IPS DF 4.7 (cell line): ENCODE results near the gene PYY.
"Not testable (repeated sequence)": the region's sequence is repeated elsewhere in the genome, so short reads cannot be mapped to it uniquely, and the experiment has no call there.

Experiments
- DNase-seq: peaks from one replicate; pipeline ENCODE4 v3.0.0-alpha.2; 2013; ENCODE audit warnings: low spot score; ENCODE audit errors: extremely low read depth

The PYY gene

DNA sequence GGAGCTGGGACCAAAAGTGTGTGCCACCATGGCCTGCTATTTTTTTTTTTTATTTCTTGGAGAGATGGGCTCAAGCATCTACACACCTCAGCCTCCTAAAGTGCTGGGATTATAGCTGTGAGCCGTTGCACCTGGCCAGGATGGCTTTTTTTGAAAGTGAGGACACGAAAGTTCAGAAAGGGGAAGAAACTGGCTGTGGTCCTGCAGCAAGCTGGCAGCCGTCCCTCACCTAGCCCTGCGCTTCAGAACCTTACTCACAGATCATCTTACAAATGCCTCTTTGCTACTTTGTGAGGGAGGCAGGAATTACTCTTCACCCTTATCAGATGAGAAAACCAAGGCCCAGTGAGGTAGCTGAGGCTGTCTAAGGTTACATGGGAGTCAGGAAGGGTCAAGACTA is 7.0 kb downstream of the PYY start:
- DNase-seq, result no peak

DNA sequence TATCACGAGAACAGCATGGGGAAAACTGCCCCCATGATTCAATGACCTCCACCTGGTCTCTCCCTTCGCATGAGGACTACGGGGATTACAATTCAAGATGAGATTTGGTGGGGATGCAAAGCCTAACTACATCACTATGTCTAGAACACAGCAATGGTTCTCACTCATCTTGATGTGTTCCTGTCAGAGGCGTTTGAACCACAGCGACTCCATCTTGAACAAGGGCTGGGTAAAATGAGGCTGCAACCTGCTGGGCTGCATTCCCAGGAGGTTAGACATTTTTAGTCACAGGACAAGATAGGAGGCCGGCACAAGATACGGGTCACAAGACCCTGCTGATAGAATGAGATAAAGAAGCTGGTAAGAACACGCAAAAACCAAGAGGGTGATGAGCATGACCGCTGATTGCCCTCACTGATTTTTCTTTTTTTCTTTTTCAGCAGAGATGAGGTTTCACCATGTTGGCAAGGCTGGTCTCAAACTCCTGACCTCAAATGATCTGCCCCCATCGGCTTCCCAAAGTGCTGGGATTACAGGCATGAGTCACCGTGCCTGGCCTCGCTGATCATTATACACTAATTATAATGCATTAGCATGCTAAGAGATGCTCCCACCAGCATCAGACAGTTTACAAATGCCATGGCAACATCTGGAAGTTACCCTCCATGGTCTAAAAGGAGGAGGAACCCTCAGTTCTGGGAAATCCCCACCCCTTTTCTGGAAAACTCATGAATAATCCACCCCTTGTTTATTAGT is 8.5 kb downstream of the PYY start:
- DNase-seq, result no peak

DNA sequence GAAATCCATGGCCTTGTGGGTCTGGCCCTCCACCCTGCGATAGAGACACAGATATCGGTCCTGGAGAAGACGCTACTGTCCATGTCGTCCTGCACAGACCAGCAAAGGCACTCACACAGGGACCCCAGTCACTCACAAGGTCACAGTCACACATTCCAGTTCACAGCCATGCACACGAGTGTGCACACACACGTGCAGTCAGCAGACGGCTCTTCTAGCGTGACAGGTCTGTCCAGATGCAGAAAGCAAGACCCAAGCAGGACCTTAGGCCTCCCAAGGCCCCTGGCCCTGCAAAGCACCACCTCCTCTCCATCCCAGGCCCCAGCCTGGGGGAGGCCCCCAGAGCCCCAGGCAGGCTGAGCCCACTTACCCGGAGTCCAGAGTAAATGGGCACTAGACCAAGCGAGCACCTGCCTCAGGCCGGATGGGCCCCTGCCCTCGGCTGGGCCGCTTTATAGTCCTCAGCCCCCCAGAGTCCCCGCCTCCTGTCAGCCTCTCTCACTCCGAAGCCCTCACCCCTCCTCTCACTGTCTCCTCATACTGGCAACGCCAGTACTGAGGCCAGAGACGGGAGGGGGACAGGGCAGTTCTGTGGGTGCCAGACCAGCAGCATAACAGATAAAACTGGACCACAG is 11.6 kb downstream of the PYY start, which contains the start of gene PPY:
TSS of gene PPY (minus strand) at position 426 of the 635 bp plus-strand sequence. CDS start 822 bp downstream, outside the sequence.
- no peak for DNase-seq

DNA sequence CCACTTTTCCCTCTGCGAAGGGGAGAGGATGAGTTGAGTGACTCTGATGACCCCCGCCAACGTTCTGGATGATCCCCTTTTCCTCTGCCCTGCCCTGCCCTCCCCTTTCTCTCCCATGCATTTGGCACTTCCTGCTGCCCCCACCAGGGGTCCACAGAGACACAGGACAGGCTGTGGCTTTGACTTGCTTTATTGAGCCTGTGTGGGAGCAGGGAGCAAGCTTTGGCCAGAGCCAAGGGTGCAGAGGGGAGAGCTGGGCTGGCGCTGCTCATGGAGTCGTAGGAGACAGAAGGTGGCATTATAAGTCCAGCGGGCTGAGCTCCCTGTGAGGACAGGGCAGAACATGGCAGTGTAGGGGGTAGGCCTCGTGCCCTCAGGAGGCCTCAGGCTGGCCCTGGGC is 13.1 kb downstream of the PYY start:
- DNase-seq, result no peak

DNA sequence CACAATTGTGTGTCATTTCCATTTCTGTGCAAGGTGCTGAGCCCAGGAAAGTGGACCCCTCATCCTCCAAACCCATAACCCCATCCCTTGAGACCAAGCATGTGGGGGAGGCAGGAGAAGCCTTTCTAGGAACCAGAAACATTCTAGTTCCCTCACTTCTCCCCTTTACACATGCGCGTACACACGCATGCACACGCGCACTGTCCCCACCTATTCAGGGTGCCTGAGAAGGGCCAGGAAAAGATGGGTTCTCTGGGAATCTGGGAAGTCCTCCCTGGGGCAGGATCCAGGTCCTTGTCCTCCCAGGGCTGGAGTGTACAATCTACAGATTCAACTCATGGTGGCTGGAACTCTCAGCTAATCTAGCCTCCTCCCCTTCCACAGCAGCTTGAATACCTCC is 13.9 kb downstream of the PYY start:
- DNase-seq, result no peak

DNA sequence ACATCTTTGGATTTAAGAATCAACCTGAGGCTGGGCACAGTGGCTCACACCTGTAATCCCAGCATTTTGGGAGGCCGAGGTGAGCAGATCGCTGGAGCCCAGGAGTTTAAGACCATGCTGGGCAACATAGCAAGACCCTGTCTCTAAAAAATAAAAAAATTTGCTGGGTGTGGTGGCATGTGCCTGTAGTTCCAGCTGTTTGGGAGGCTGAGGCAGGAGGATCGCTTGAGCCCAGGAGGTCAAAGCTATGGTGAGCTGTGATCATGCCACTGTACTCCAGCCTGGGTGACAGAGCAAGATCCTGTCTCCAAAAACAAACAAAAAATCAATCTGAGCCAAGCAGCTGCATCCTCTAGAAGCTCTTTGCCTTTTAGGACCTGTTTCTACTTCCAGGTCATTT is 14.3 kb downstream of the PYY start:
- not testable (repeated sequence) for DNase-seq

DNA sequence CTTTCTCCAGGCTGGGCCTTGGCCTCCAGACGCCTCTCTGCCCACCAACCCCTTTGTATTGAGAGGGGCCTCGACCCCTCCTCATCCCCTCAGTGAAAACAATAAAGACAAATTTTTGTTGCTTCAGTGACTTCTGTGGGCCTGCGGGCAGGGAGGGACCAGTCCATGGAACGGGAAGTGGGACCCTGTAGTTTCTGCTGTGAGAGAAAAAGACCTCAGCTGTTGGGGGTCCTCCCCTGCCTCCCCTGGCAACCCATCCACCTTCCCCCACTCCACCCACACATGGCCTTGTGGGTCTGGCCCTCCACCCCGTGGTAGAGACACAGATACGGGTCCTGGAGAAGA is 14.9 kb downstream of the PYY start:
- no peak for DNase-seq

DNA sequence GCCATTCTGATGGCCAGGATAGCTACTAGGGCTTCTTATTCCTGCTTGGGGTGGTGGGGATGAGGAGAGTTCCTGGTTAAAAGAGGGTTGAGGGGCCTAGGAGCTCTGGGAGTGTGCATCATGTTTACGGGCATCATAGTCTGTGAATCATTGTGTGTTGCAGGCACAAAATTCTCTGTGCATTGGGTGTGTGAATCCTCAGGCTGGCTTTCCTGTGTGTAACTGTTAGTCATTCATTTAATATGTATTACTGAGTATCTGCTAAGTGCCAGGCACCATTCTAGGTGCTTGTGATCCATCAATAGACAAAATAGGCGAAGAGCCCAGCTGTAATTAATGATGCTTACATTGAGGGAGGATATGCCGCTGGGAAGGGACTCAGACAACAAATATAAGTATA is 17.3 kb downstream of the PYY start:
- DNase-seq, result no peak

DNA sequence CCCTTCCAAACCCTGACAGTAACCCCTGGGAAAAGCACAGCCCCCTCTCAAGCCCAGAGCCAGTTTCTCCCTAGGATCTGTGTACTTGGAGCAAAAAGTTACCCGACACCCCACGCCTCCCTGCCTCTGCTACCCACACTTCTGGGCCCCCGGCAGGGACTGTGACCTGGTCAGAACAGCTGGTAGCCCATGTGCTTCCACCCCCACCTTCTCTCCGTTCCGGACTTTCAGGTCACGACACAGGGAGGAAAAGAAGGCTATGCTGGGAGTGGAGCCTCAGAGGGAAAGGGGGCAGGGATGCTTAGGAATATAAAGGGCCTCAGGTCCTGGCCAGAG is 17.8 kb downstream of the PYY start:
- DNase-seq, result no peak

DNA sequence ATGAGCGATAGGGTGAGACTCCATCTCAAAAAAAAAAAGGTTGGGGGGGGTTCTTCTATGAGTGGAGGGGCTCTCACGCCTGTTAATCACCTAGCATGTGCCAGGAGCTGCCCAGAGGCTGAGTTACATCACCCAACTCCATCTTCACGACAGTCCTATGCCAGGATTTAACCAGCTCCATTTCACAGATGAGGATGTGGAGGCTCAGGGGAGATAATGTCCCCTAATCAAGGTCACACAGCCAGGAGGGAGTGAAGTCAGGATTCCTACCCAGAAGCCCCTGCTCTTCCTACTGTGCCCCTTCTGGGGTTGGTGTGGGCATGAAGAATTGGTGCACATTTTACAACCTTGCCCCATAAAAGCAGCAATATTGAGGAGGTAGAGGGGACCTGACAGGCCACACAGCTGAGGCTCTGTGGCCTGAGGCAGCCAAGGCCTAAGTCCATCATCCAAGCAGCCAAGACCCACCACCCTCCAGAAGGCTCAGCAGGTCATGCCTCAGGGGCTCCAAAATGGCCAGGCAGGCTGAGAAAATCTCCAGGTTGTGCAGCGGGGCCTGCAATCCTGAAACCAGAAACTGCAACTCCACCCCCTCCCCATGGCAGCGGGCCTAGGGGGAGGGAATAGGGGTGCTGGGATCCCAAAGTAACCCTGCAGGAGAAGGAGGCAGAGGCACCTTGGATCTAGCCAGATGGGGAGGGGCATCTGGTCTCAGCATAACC is 18.4 kb downstream of the PYY start:
- no peak for DNase-seq

DNA sequence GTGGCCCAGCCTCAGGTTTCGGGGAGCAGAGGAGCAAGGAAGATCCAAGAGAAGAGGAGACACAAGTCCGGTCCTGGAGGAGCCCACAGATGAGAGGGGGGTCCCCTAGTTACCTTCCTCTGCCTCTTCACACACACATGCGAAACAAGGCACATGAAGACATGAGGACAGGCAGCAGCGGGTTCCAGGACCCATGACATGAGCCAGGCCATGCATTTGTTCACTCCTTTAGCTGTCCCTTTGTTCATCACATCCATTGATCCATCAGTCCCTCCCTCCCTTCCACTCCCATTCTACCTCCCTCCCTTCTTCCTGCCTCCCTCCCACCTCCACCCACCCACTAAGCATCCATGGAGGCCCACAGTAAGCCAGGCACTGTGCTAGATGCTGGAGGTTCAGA is 20.8 kb downstream of the PYY start:
- no peak for DNase-seq

DNA sequence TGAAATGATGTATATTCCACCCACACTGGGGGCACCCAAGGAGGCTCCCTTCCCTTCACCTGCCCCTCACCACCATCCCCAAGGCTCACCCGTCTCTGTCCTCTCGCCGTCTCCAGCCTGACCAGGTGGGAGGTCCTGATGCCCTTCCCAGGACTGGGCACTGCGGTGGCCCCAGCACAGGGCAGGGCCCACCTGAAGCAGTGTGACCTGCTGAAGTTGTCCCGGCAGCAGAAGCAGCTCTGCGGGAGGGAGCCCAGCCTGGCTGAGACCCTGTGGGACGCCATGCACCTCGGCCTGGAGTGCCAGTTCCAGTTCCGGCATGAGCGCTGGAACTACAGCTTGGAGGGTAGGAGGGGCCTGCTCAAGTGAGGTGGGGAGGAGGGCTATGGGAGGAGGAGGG is 21.4 kb downstream of the PYY start:
- no peak for DNase-seq

DNA sequence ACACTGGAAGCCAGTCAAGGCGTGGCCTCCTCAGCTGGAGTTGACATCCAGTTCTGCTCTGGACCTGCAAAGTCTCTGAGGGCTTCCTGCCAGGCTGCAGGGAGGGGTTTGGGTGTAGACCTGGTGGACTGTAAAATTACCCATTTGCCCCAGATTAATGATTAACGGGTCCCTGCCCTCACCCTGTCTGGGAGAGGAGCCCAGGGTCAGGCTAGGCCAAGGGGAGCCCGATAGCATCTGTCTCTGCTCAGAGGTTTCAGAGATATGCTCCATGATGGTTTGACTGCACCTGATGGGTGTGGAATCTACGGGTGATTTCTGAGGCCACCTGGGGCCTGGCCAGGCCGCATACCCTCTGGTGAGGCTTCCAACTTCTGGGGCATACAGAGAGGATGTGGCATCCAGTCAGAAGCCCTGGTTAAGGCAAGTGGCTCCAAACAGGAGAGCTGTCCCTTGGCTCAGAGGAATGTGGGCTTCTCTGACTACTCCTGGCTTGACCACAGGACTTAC is 22.6 kb downstream of the PYY start:
- DNase-seq, result no peak

DNA sequence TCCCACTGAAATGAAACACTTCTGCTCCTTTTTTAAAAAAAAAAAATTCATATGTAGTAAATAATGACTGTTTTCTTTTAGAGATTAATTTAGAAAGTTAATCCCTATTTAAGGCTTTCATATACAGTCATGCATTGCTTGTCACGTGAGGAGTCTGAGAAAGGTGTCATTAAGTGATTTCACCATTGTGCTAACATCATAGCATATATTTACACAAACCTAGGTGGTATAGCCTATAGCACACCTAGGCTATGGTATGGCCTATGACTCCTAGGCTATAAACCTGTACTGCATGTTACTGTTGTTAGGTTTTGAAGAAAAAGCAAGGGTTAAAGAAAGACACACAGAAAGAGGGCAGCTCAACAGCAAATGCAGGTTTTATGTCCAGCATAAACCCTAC is 25.1 kb downstream of the PYY start:
- no peak for DNase-seq

DNA sequence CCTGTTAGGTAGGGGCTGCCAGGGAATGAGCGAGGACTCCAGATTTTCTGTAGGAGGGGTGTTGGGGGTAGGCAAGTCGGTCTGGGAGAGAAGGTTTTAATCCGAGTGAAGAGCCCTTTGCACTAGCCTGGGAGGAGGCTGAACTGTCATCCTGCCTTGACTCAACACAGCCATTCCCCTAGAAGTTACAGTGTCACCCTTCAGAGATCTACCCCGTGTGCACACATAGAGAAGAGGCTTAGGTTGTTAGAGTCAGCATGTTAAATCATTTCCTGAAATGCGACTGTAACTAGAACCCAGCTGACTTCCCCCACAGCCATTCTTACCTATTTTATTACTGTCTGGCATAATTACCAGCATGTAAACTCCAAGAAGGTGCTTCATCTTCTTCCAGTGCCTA is 25.8 kb downstream of the PYY start:
- not testable (repeated sequence) for DNase-seq

DNA sequence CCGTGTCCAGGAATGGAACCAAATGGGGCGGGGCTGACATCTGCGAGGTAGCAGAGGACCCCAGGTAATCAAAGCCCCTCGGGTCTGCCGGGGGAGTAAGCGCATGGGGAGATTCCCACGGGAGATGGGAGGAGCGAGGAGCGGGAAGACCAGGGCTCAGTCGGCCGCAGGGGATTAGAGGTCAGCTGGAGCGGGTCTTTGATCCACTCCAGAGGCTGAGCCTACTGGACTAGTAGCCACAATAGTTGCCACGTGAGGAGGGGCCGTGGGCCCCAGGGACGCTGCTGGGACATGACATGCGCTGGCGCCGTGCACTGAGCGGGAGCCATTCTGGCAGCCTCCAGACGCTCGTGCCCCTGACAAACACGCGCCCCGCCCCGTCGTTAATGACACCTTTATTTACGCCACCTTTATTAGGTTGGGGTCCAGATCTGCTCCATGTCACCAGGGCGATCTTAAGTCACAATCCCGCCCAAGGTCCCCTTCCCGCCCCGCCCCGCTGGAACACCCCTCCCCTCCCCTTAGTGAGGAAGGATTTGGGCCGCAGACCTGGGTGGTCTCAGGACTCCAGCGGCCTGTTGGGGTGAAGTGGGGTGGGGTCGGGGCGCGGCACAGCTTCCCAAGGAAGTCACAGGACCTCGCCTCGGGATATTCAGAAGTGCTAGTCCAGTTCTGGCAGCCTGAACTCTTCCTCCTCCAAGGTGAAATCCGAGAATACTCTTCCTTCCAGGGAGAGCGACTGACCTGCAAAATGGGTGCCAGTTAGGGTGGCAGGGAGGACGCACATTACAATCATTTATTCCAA is 26.5 kb downstream of the PYY start:
- DNase-seq, result no peak

DNA sequence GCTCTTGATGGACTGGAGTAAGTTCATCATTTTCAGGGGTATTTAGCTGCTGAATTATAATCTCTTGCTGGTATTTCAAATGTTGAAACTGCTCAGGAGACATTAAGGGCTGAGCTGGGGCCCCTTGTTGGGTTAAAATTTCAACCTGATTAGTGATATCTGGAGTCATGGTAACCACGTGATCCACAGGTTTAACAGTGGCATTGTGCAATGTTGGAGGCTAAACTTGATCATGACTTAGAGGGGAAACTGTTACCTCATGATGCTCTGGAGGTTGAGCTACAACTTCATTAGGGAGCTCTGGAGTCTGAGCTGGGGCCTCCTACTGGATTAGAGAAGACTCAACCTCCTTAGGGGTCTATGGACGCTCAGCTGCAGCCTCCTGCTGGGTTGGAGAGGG is 29.2 kb downstream of the PYY start:
- DNase-seq, result no peak

DNA sequence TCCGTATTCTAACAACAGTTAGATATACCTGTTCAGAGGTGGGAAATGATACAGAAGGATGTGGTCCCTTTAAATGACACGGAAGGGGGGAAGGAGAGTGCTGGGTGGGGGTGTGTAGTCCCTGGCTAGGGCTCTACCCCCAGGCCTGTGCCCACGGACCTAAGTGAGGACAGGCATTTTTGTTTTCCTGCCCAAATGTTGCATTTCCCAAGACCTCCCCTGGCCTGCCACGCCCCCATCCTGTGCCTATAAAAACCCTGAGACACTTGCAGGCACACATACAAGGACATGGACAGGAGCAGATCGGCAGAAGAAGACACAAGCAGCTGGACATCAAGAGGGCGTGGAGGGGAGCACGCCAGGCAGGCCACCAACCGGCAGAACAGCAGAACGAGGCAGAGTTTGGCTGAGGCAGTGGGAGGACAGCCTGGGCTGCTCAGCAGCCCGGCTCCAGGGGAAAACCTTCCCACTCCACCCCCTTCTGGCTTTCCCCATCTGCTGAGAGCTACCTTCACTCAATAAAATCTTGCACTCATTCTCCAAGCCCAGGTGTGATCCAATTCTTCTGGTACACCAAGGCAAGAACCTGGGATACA is 33.1 kb downstream of the PYY start:
- DNase-seq, result no peak

DNA sequence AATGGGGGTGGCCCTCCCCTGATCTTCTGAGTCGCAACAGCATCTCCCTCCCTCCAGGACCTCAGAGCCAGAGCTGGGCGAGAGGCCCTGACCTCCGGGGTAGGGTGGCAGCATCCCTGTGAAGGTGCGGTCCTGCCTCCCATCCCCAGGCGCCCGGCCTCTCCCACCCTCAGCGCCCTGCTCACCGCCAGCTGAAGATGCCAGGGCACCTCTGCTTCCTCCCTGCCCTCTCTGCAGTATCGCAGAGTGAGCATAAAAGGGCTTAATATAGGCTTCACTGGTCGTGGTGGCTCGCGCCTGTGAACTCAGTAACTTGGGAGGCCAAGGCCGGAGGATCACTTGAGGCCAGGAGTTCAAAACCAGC is 35.7 kb downstream of the PYY start:
- DNase-seq, result no peak

DNA sequence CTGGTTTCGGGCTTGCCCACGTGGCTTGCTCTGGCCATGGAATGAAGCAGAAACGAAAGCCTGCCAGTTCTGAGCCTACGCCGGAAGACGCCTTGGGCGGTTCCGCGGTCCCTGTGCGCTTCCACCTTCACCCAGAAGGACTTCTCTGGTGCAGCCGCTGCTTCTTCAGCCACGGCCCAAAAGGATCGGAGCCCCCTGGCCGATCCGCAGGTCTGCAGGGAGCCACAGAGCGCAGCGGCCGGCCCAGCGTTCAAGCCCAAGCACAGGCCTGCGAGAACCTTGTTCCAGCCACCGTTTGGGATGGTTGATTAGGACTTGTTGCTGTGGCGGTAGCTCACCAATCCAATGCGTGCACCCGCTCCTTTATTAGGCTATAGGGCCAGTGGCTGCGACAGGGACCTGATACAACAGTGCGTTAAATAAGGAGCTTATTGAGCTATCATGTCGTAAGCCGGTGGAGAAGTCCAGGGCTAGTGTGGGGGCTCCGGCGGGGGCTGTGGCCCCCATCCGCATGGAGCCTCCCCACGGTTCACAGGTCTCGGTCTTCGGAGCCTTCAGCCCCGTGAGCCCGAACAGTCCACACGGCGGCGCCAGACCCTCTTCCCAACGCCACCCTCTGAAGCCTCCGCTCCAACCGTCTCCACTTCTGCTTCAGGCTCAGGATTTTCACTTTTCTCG is 36.3 kb downstream of the PYY start:
- no peak for DNase-seq

DNA sequence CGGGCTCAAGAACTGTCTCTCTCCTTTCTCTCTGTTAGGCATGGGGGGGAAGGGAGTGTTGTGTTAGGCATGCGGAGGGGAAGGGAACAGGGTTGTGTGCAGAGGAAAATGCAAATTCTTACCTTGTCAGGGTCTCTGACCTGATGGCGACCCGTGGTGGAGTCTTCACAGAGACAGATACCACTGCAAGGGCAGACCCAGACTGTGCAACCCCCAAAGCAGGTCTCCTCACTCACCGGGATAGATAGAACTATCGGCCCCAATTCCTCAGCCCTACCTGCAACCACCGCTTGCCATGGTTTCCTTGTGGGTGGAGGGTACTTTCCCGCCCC is 36.8 kb downstream of the PYY start:
- no peak for DNase-seq
